NT2/D1 (cell line): Measurements from ENCODE around the gene PLCD1.

Source experiments
- SUZ12 ChIP-seq: IDR thresholded peaks from 2 replicates; pipeline ENCODE4 v1.6.1; 2011; ENCODE audit not compliant: insufficient read length, insufficient read depth; ENCODE audit errors: extremely low read depth
- ZNF274 ChIP-seq: IDR thresholded peaks from 2 replicates; pipeline ENCODE4 v1.6.1; 2011; ENCODE audit warnings: mild to moderate bottlenecking, low read depth, low read length

DNA sequence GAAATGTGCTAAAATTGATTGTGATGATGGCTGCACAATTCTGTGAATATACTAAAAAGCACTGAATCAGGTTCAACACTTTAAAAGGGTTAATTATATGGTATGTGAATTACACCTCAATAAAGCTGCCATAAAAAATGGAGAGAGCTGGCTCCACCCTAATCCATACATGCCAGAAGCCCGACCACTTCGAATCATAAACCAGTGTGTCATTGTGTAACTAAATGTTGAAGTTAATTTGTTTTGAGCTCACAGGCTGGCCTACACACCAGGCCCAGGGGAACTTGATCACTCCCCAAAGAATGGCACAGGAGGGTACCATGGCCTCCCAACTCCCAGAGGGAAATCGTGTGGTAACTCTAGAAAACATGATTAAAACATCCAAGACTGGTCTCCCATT is 14.0 kb downstream of the PLCD1 start:
- TF ChIP-seq SUZ12 (no peak), ZNF274 (no peak)
